ENCODE results near the gene PNPLA1.
"Not testable (repeated sequence)": the region's sequence is repeated elsewhere in the genome, so short reads cannot be mapped to it uniquely, and the experiment has no call there.

GRCh38 chr6:36338223-36338622, 68.4 kb downstream of the PNPLA1 start:
- not testable (repeated sequence) for TF ChIP-seq EZH2 (IDR thresholded peaks at IDR 0.05; ENCODE audit: low read length, unreplicated experiment); CTCF (conservative IDR thresholded peaks at IDR 0.05; ENCODE audit: low read depth, low read length); EZH2phosphoT487 (IDR thresholded peaks at IDR 0.05; ENCODE audit: borderline replicate concordance, low read length)
